Esophagus squamous epithelium (tissue), 5 donors: ENCODE results near the gene TMEM158. TPM values are rescaled to one million over a fixed set of nuclear protein-coding genes. Genes with fewer than 3 reads are reported as not detected.

Experiments used
- DNase-seq: peaks from one replicate; lab custom pipeline; 2025; lab: John Stamatoyannopoulos, UW
- H3K27ac ChIP-seq, 4 donors: fragments of 200-600 bp; sonication (generic); one replicate each; pipeline ENCODE4 v1.5.1; 2016 to 2019; ENCODE audit warnings: mild to moderate bottlenecking in 1 of 4
- H3K27me3 ChIP-seq, 4 donors: fragments of 200-600 bp; sonication (generic); 1 replicate in 3 of 4; 2 replicates in 1 of 4; pipeline versions ENCODE4 v1.5.1 to v1.6.0; 2017 to 2021; ENCODE audit warnings: antibody characterized with exemption in 1 of 4
- H3K36me3 ChIP-seq, 3 donors: fragments of 200-600 bp; sonication (generic); one replicate each; pipeline ENCODE4 v1.5.1; 2016 to 2019
- H3K4me1 ChIP-seq, 3 donors: fragments of 200-600 bp; sonication (generic); one replicate each; pipeline ENCODE4 v1.5.1; 2017 to 2019
- H3K4me3 ChIP-seq, 4 donors: fragments of 200-600 bp; sonication (generic); 1 replicate in 3 of 4; 2 replicates in 1 of 4; pipeline ENCODE4 v1.5.1; 2016 to 2019; ENCODE audit warnings: mild to moderate bottlenecking in 2 of 4, moderate library complexity in 1 of 4
- H3K9me3 ChIP-seq, 3 donors: fragments of 200-600 bp; sonication (generic); one replicate each; pipeline ENCODE4 v1.5.1; 2016 to 2019
- CTCF ChIP-seq, 6 experiments: fragments of 450-650 bp in 4 of 6; fragments of 200-600 bp in 2 of 6; sonication (generic) in 2 of 6; IDR thresholded peaks; one replicate each; pipeline ENCODE4 v1.5.1; 2016 to 2019; ENCODE audit warnings: antibody characterized with exemption in 6 of 6, mild to moderate bottlenecking in 4 of 6, moderate library complexity in 4 of 6
- POLR2A ChIP-seq, 4 donors: fragments of 450-650 bp; IDR thresholded peaks; one replicate each; pipeline ENCODE4 v1.6.1; 2017; ENCODE audit warnings: antibody characterized with exemption in 4 of 4, mild to moderate bottlenecking in 4 of 4, moderate library complexity in 3 of 4
- WGBS, 2 donors: methylation state at CpG; one replicate each; pipeline ENCODE4 v1.1.5; 2018; 5-methylcytosine and 5-hydroxymethylcytosine counted together
- intact Hi-C: fragments of 100-400 bp; cut with DNase I; formaldehyde crosslinking; loops from one replicate; pipeline ENCODE4 v1.15.0; 2022
- total RNA-seq, 4 donors: library from RNA; depleted of rRNA; stranded (reverse); fragments of >200 nt; gene quantifications; one replicate each; pipeline ENCODE4 v1.1.0, GENCODE V29; 2016
- donor health status: DM: yes; HTN: yes; CAD: no.

Gene TMEM158
- total RNA-seq, 4 donors from 2014 or later, result 1.8 to 14.7 (median 4.4) TPM

GRCh38 chr3:45235409-45235808 is 9.3 kb upstream of the TMEM158 start:
- H3K27ac ChIP-seq, result no peak overlapping the region
- H3K36me3 ChIP-seq, result no peaks in the 10 kb centered on the region
- no peak overlapping the region for H3K4me3 ChIP-seq
- no peaks in the 10 kb centered on the region for H3K4me1 ChIP-seq
- DNase-seq, result no peak
- TF ChIP-seq POLR2A (IDR thresholded peaks at IDR 0.05), result no peak
- no peak for TF ChIP-seq CTCF (IDR thresholded peaks at IDR 0.05)
- 89% methylated on average over 2 of the region's 2 CpGs for whole genome bisulfite sequencing, 2 donors
- no peaks in the 10 kb centered on the region for H3K9me3 ChIP-seq
- intact Hi-C loops, result no loop called here
- peaks cover 0 to 18% (median 0%) of the 10 kb centered on the region in 4 donors for H3K27me3 ChIP-seq

- H3K9me3 ChIP-seq, result no peaks in the 10 kb centered on the region
- H3K36me3 ChIP-seq, result no peaks in the 10 kb centered on the region
- intact Hi-C loops, result no loop called here
- H3K4me3 ChIP-seq, result no peak overlapping the region
- no peak overlapping the region for H3K27ac ChIP-seq
- WGBS, 2 donors, result 95 to 100% methylated on average over 1 of the region's 1 CpG
- no peaks in the 10 kb centered on the region for H3K4me1 ChIP-seq
- H3K27me3 ChIP-seq, result peaks cover 0 to 22% (median 0%) of the 10 kb centered on the region in 4 donors
- DNase-seq, result no peak
- TF ChIP-seq CTCF (IDR thresholded peaks at IDR 0.05) (no peak), POLR2A (IDR thresholded peaks at IDR 0.05) (no peak)
Observed at GRCh38 chr3:45234250-45234649, 8.2 kb upstream of the TMEM158 start.

- peaks cover 0 to 7% (median 0%) of the 10 kb centered on the region in 3 donors for H3K4me1 ChIP-seq
- no peaks in the 10 kb centered on the region for H3K36me3 ChIP-seq
- no peaks in the 10 kb centered on the region for H3K9me3 ChIP-seq
- no peak overlapping the region for H3K4me3 ChIP-seq
- intact Hi-C loops, result no loop called here
- H3K27ac ChIP-seq, result no peak overlapping the region
- DNase-seq, result no peak
- H3K27me3 ChIP-seq, result peaks cover 0 to 30% (median 0%) of the 10 kb centered on the region in 4 donors
- no peak for TF ChIP-seq POLR2A (IDR thresholded peaks at IDR 0.05)
- no peak for TF ChIP-seq CTCF (IDR thresholded peaks at IDR 0.05)
Observed at GRCh38 chr3:45232521-45232920, 6.4 kb upstream of the TMEM158 start.

- H3K4me1 ChIP-seq, result peaks cover 6 to 38% (median 9%) of the 10 kb centered on the region in 3 donors
- H3K36me3 ChIP-seq, result no peaks in the 10 kb centered on the region
- no peak for DNase-seq
- TF ChIP-seq POLR2A (IDR thresholded peaks at IDR 0.05) (no peak), CTCF (IDR thresholded peaks at IDR 0.05) (no peak)
- H3K4me3 ChIP-seq, result no peak overlapping the region
- 83 to 88% methylated on average over 4 to 6 of the region's 6 CpGs for WGBS, 2 donors
- intact Hi-C loops, result loop anchor here (10.0 kb wide), 1 partner anchor 267 kb away; no protein-coding TSS in a partner anchor
- H3K27ac ChIP-seq, result peak overlapping the region in 3 of 4 donors; percentile 5 to 84 (median 31)
- H3K9me3 ChIP-seq, result no peaks in the 10 kb centered on the region
- peaks cover 0 to 69% (median 6%) of the 10 kb centered on the region in 4 donors for H3K27me3 ChIP-seq
Observed at GRCh38 chr3:45227946-45228345, 1.9 kb upstream of the TMEM158 start.

GRCh38 chr3:45227071-45227820 is 1.2 kb upstream of the TMEM158 start:
- peaks cover 6 to 38% (median 9%) of the 10 kb centered on the region in 3 donors for H3K4me1 ChIP-seq
- no peaks in the 10 kb centered on the region for H3K9me3 ChIP-seq
- peak overlapping the region in 2 of 4 donors; percentile 63 to 82 for H3K4me3 ChIP-seq
- H3K27me3 ChIP-seq, result peaks cover 0 to 75% (median 6%) of the 10 kb centered on the region in 4 donors
- peak overlapping the region in 3 of 4 donors; percentile 77 to 84 (median 83) for H3K27ac ChIP-seq
- 57 to 80% methylated on average over 7 of the region's 7 CpGs for WGBS, 2 donors
- no peak for TF ChIP-seq CTCF (IDR thresholded peaks at IDR 0.05)
- TF ChIP-seq POLR2A (IDR thresholded peaks at IDR 0.05), result no peak
- no peaks in the 10 kb centered on the region for H3K36me3 ChIP-seq
- intact Hi-C loops, result loop anchor here (10.0 kb wide), 1 partner anchor 268 kb away; no protein-coding TSS in a partner anchor
- DNase-seq, result no peak
